H9 (cell line): Measurements from ENCODE around the gene AGR3. TPM values are rescaled to one million over a fixed set of nuclear protein-coding genes. Genes with fewer than 3 reads are reported as not detected.

ENCODE experiments used
- DNase-seq: peaks from one replicate; pipeline ENCODE4 v3.0.0-alpha.2; 2017
- H2AFZ ChIP-seq: one replicate; pipeline ENCODE4 v1.6.1; 2013; ENCODE audit warnings: mild to moderate bottlenecking, low read length, control low read depth, moderate library complexity
- H2AK5ac ChIP-seq: 2 replicates; pipeline ENCODE4 v1.6.1; 2013; ENCODE audit warnings: low read length, control low read depth, mixed read lengths; ENCODE audit not compliant: insufficient read length
- H2BK120ac ChIP-seq: one replicate; pipeline ENCODE4 v1.6.1; 2013; ENCODE audit warnings: low read depth, mild to moderate bottlenecking, low read length, control low read depth, inconsistent platforms; ENCODE audit not compliant: poor library complexity, severe bottlenecking
- H2BK12ac ChIP-seq: 2 replicates; pipeline ENCODE4 v1.6.1; 2013; ENCODE audit warnings: low read length, control low read depth, mixed read lengths, low read depth; ENCODE audit not compliant: insufficient read length
- H2BK15ac ChIP-seq: 2 replicates; pipeline ENCODE4 v1.6.1; 2013; ENCODE audit warnings: low read depth, low read length, control low read depth
- H2BK20ac ChIP-seq: one replicate; pipeline ENCODE4 v1.6.1; 2013; ENCODE audit warnings: low read depth, mild to moderate bottlenecking, low read length, control low read depth, inconsistent platforms; ENCODE audit not compliant: poor library complexity, severe bottlenecking
- H2BK5ac ChIP-seq: 2 replicates; pipeline ENCODE4 v1.6.1; 2013; ENCODE audit warnings: low read length, control low read depth, mixed read lengths; ENCODE audit not compliant: insufficient read length
- H3K14ac ChIP-seq: 2 replicates; pipeline ENCODE4 v1.6.1; 2013; ENCODE audit warnings: low read length, control low read depth; ENCODE audit not compliant: insufficient read depth
- H3K18ac ChIP-seq: 2 replicates; pipeline ENCODE4 v1.6.1; 2013; ENCODE audit warnings: low read depth, mild to moderate bottlenecking, mixed read lengths, low read length, control low read depth; ENCODE audit not compliant: insufficient read length
- H3K23ac ChIP-seq: 2 replicates; pipeline ENCODE4 v1.6.1; 2013; ENCODE audit warnings: low read length, control low read depth, mixed read lengths, low read depth; ENCODE audit not compliant: insufficient read length
- H3K23me2 ChIP-seq: 2 replicates; pipeline ENCODE4 v1.6.1; 2013; ENCODE audit warnings: low read depth, mild to moderate bottlenecking, mixed read lengths, low read length, control low read depth; ENCODE audit not compliant: insufficient read length, poor library complexity, severe bottlenecking
- H3K27ac ChIP-seq: 2 replicates; pipeline ENCODE4 v1.5.1; 2013; ENCODE audit warnings: low read length, control low read depth, mixed read lengths, low read depth; ENCODE audit not compliant: insufficient read length
- H3K27me3 ChIP-seq: 2 replicates; pipeline ENCODE4 v1.6.1; 2013; ENCODE audit warnings: low read length, control low read depth, inconsistent platforms; ENCODE audit not compliant: insufficient read depth
- H3K4ac ChIP-seq: 2 replicates; pipeline ENCODE4 v1.6.1; 2013; ENCODE audit warnings: low read depth, mild to moderate bottlenecking, control low read depth, inconsistent platforms, low read length, moderate library complexity
- H3K4me1 ChIP-seq: 2 replicates; pipeline ENCODE4 v1.6.1; 2013; ENCODE audit warnings: low read length, control low read depth, inconsistent platforms; ENCODE audit not compliant: insufficient read depth
- H3K4me2 ChIP-seq: 2 replicates; pipeline ENCODE4 v1.6.1; 2013; ENCODE audit warnings: low read length, control low read depth, mixed read lengths; ENCODE audit not compliant: insufficient read length, insufficient read depth
- H3K56ac ChIP-seq: 2 replicates; pipeline ENCODE4 v1.6.1; 2013; ENCODE audit warnings: low read depth, mild to moderate bottlenecking, mixed read lengths, low read length, control low read depth; ENCODE audit not compliant: insufficient read length
- H3K79me1 ChIP-seq: 2 replicates; pipeline ENCODE4 v1.6.1; 2013; ENCODE audit warnings: low read depth, mild to moderate bottlenecking, moderate library complexity, low read length, control low read depth, inconsistent platforms; ENCODE audit not compliant: insufficient read depth, poor library complexity, severe bottlenecking
- H3K79me2 ChIP-seq: 2 replicates; pipeline ENCODE4 v1.6.1; 2013; ENCODE audit warnings: low read length, control low read depth, inconsistent platforms; ENCODE audit not compliant: insufficient read depth
- H3K9ac ChIP-seq: 2 replicates; pipeline ENCODE4 v1.6.1; 2013; ENCODE audit warnings: low read length, control low read depth, mixed read lengths; ENCODE audit not compliant: insufficient read length; ENCODE audit errors: extremely low read depth
- H3K9me3 ChIP-seq: one replicate; pipeline ENCODE4 v1.6.1; 2013; ENCODE audit warnings: low read depth, low read length, inconsistent platforms; ENCODE audit not compliant: control insufficient read depth
- H3T11ph ChIP-seq: one replicate; pipeline ENCODE4 v1.6.1; 2013; ENCODE audit warnings: mild to moderate bottlenecking, low read length, control low read depth, inconsistent platforms
- H4K20me1 ChIP-seq: one replicate; pipeline ENCODE4 v1.6.1; 2013; ENCODE audit not compliant: control insufficient read depth, insufficient read length, insufficient read depth
- H4K5ac ChIP-seq: 2 replicates; pipeline ENCODE4 v1.6.1; 2013; ENCODE audit warnings: low read depth, mild to moderate bottlenecking, mixed read lengths, low read length, control low read depth; ENCODE audit not compliant: insufficient read length
- H4K8ac ChIP-seq: replicated peaks from 2 replicates; pipeline ENCODE4 v1.6.1; 2013; ENCODE audit warnings: low read length, control low read depth, mixed read lengths, low read depth; ENCODE audit not compliant: insufficient read length
- H4K91ac ChIP-seq: 2 replicates; pipeline ENCODE4 v1.6.1; 2013; ENCODE audit warnings: low read depth, mild to moderate bottlenecking, moderate library complexity, mixed read lengths, low read length, control low read depth; ENCODE audit not compliant: insufficient read length
- H3K27ac Mint-ChIP-seq, 3 experiments: 2 replicates in 2 of 3; 3 replicates in 1 of 3; pipeline ENCODE4 v1.8.0; 2020 to 2021; ENCODE audit warnings: mixed read lengths in 3 of 3, mild to moderate bottlenecking in 1 of 3, moderate library complexity in 1 of 3
- H3K27me3 Mint-ChIP-seq: 2 replicates; pipeline ENCODE4 v1.8.0; 2021; ENCODE audit warnings: low read depth, mild to moderate bottlenecking, moderate library complexity, mixed read lengths
- H3K36me3 Mint-ChIP-seq, 3 experiments: 2 replicates in 2 of 3; 3 replicates in 1 of 3; pipeline ENCODE4 v1.8.0; 2020 to 2021; ENCODE audit warnings: low read depth in 3 of 3, mixed read lengths in 3 of 3; ENCODE audit not compliant: insufficient read depth in 1 of 3
- H3K4me1 Mint-ChIP-seq, 2 experiments: 2 replicates each; pipeline ENCODE4 v1.8.0; 2020; ENCODE audit warnings: mixed read lengths in 2 of 2
- H3K4me3 Mint-ChIP-seq, 2 experiments: 2 replicates in 1 of 2; 3 replicates in 1 of 2; pipeline ENCODE4 v1.8.0; 2020 to 2021; ENCODE audit warnings: mild to moderate bottlenecking in 2 of 2, mixed read lengths in 2 of 2, moderate library complexity in 1 of 2
- H3K9me3 Mint-ChIP-seq, 2 experiments: 2 replicates in 1 of 2; 3 replicates in 1 of 2; pipeline ENCODE4 v1.8.0; 2020; ENCODE audit warnings: mild to moderate bottlenecking in 2 of 2, mixed read lengths in 2 of 2, moderate library complexity in 1 of 2
- CTCF ChIP-seq: fragments of 200-600 bp; sonication (generic); conservative IDR thresholded peaks from 3 replicates; pipeline ENCODE4 v1.8.0; 2021; ENCODE audit warnings: antibody characterized with exemption, mild to moderate bottlenecking
- total RNA-seq: library from RNA; stranded (reverse); gene quantifications from 2 replicates; pipeline ENCODE4 v1.2.1, GENCODE V29; 2021

Gene AGR3
- total RNA-seq, 1 experiment from 2014 or later, result not detected

- no peak overlapping the region for H2BK20ac ChIP-seq
- no peaks in the 10 kb centered on the region for H3K27me3 ChIP-seq
- no peaks in the 10 kb centered on the region for H3K79me1 ChIP-seq
- no peak overlapping the region for H3K18ac ChIP-seq
- H2BK5ac ChIP-seq, result no peak overlapping the region
- H3K27ac Mint-ChIP-seq, result no peak overlapping the region
- H3K27ac ChIP-seq, result no peak overlapping the region
- H3K4me1 Mint-ChIP-seq, result no peaks in the 10 kb centered on the region
- no peaks in the 10 kb centered on the region for H3K23me2 ChIP-seq
- H2AK5ac ChIP-seq, result no peak overlapping the region
- no peaks in the 10 kb centered on the region for H3K9me3 ChIP-seq
- H3K4me1 ChIP-seq, result no peaks in the 10 kb centered on the region
- H3K14ac ChIP-seq, result no peak overlapping the region
- no peak overlapping the region for H3K4me3 Mint-ChIP-seq
- no peak overlapping the region for H3K56ac ChIP-seq
- no peak overlapping the region for H4K8ac ChIP-seq
- no peak overlapping the region for H2BK120ac ChIP-seq
- DNase-seq, result no peak
- no peaks in the 10 kb centered on the region for H4K20me1 ChIP-seq
- H3K27me3 Mint-ChIP-seq, result no peaks in the 10 kb centered on the region
- H3K36me3 Mint-ChIP-seq, result no peaks in the 10 kb centered on the region; a peak in 2 of 7 replicates
- H4K91ac ChIP-seq, result no peak overlapping the region
- no peak for TF ChIP-seq CTCF
- H2BK15ac ChIP-seq, result no peak overlapping the region
- H3K9me3 Mint-ChIP-seq, result no peaks in the 10 kb centered on the region
- no peak overlapping the region for H3K9ac ChIP-seq
- no peaks in the 10 kb centered on the region for H3K79me2 ChIP-seq
- H3T11ph ChIP-seq, result no peak overlapping the region
- no peak overlapping the region for H2BK12ac ChIP-seq
- no peak overlapping the region for H2AFZ ChIP-seq
- no peak overlapping the region for H3K4me2 ChIP-seq
- H3K23ac ChIP-seq, result no peak overlapping the region
- no peak overlapping the region for H3K4ac ChIP-seq
- no peak overlapping the region for H4K5ac ChIP-seq
Observed at GRCh38 chr7:16826060-16826459, 55.7 kb downstream of the AGR3 start.
